ENCODE results near the gene TNFRSF25.

TNFRSF25 gene

DNA sequence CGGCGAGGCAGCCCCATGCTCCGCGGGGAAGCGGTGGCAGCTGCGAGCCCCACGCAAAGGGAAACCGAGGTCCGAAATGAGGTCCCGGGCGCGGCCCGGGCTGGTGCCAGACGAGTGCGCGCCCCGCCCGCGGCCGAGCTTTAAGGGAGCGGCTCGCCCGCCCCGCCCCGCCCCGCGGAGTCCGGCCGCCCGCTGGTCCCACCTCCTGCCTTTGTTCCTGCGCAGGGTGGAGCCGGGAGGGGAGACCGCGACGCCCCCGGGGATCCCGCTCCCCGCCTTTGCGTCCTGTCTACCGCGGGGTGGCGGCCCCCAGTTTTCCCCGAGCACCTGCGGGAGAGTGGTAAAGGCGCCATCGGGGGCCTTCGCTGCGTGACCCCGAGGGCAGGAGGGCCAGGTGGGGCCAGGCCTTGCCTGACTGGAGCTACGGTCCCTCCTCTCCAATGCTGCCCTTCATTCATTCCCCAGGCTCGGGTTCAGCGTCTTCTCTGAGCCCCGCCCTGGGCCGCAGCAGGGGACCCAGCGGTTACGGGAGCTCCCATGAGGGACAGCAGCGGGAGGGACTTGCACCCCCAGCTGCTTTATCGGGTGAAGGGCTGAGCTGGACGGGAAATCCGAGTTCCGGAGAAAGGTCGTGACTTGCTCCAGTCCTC is 46.0 kb downstream of the TNFRSF25 start, which contains the start of gene HES2:
HES2 (minus strand) TSS at position 116 of the 650 bp plus-strand sequence; CDS start at position 17, 99 bp downstream.
- no peak for DNase-seq (ENCODE audit: low read depth in 1 of 2, low spot score in 1 of 2)

- DNase-seq (ENCODE audit: low read depth in 1 of 2, low spot score in 1 of 2): no peak
Observed at GRCh38 chr1:6419397-6419803, 46.6 kb downstream of the TNFRSF25 start.

DNA sequence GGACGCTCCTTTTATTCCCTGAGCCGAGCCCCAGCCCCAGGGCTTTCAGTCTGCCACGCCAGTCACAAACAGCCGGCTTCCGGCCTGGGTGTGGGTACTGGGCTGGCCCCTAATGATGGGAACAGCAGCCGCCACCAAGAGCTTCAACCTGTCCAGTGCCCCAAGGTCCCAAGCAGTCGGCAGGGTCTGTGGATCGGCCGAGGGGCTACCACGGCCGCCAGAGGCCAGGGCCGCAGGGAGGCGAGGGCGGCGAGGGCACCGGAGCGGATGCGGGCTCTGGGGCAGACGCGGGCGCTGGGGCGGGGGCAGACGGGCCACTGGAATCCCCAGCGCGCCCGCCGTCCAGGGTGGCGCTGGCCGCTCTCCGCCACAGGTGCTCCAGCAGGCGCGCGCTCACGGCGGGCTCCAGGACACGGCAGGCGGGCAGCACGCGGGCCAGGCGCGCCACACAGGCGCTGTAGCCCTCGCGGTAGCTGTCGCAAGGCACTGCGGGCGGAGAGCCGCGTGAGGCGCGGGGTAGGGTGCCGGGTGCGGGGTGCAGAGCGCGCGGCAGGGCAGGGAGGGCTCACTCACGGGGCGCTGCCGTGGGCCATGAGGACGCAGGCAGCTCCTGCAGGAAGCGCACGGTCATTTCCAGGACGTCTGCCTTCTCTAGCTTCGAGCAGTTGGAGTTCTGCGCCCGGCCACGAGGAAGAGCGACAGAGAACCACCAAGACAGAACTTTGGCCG is 47.1 kb downstream of the TNFRSF25 start:
- DNase-seq (ENCODE audit: low read depth in 1 of 2, low spot score in 1 of 2): no peak

GRCh38 chr1:6417961-6418667 is 47.9 kb downstream of the TNFRSF25 start:
- no peak for DNase-seq (ENCODE audit: low read depth in 1 of 2, low spot score in 1 of 2)

- DNase-seq (ENCODE audit: low read depth in 1 of 2, low spot score in 1 of 2): no peak
Observed at GRCh38 chr1:6416906-6417305, 49.1 kb downstream of the TNFRSF25 start.

- DNase-seq (ENCODE audit: low read depth in 1 of 2, low spot score in 1 of 2): no peak
Observed at GRCh38 chr1:6416295-6416656, 49.7 kb downstream of the TNFRSF25 start.

DNA sequence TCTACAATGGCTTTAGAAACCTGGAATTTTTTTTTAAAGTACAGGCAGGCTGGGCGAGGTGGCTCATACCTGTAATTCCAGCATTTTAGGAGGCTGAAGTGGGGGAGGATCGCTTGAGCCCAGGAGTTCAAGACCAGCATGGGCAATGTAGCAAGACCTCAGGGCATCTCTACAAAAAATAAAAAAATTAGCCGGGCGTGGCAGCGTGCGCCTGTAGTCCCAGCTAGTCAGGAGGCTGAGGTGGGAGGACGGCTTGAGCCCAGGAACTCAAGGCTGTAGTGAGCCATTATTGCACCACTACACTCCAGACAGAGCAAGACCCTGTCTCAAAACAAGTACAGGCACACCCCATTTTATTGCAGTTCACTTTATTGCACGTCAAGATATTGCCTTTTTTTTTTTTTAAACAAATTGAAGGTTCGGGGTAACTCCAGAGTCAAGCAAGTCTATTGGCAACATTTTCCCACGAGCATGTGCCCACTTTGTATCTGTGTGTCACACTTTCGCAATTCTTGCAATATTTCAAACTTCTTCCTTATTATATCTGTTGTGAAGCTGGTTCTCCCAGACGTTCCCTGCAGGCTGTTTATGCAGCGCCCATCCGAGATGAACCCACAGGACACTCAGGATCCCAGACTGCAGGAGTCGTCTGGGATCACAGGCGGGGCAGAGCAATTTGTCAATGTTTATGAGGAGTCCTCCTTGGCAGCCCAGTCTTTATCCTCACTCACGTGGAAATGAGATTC is 50.9 kb downstream of the TNFRSF25 start:
- no peak for DNase-seq (ENCODE audit: low read depth in 1 of 2, low spot score in 1 of 2)

- DNase-seq (ENCODE audit: low read depth in 1 of 2, low spot score in 1 of 2): peak in 1 of 2 donors; percentile 53
Observed at GRCh38 chr1:6414443-6414844, 51.5 kb downstream of the TNFRSF25 start.

- DNase-seq (ENCODE audit: low read depth in 1 of 2, low spot score in 1 of 2): no peak
Observed at GRCh38 chr1:6412896-6413295, 53.1 kb downstream of the TNFRSF25 start.

Data from activated CD4-positive, alpha-beta T cell treated with anti-CD3 and anti-CD28 coated beads, Interleukin-2, amount 50 U/mL, for 24 hours (primary cell).